Panc1 (cell line): Measurements from ENCODE around the gene SUMF2.

Experiments used
- CTCF ChIP-seq: fragments of 450-650 bp; IDR thresholded peaks from 2 replicates; pipeline ENCODE4 v1.5.1; 2017; ENCODE audit warnings: mild to moderate bottlenecking
- POLR2AphosphoS5 ChIP-seq: IDR thresholded peaks from 2 replicates; pipeline ENCODE4 v1.6.1; 2012; ENCODE audit warnings: mild to moderate bottlenecking, low read depth, low read length, moderate library complexity
- REST ChIP-seq, 2 experiments: IDR thresholded peaks; 2 replicates each; pipeline ENCODE4 v1.6.1; 2011 to 2012; ENCODE audit warnings: low read depth in 2 of 2, control low read depth in 1 of 2, low read length in 1 of 2, mild to moderate bottlenecking in 1 of 2, moderate library complexity in 1 of 2; ENCODE audit not compliant: insufficient read depth in 1 of 2
- SIN3A ChIP-seq: IDR thresholded peaks from 2 replicates; pipeline ENCODE4 v1.6.1; 2012; ENCODE audit warnings: low read depth, mild to moderate bottlenecking, low read length, moderate library complexity, borderline replicate concordance; ENCODE audit not compliant: insufficient read depth

GRCh38 chr7:56030340-56030739 is 33.7 kb upstream of the SUMF2 start:
- no peak for TF ChIP-seq CTCF
- no peak for TF ChIP-seq REST (IDR thresholded peaks at IDR 0.05; ENCODE audit: insufficient read depth in 1 of 2, low read depth in 2 of 2, low read length in 1 of 2)
- no peak for TF ChIP-seq POLR2AphosphoS5
- no peak for TF ChIP-seq SIN3A
